Testis (tissue), 5 donors: Measurements from ENCODE around the gene EIF1B. TPM values are rescaled to one million over a fixed set of nuclear protein-coding genes. Genes with fewer than 3 reads are reported as not detected.

Experiments used
- DNase-seq: peaks from one replicate; pipeline ENCODE4 v3.0.0-alpha.2; 2019
- H3K27ac ChIP-seq, 2 donors: fragments of 200-600 bp; sonication (generic); one replicate each; pipeline ENCODE4 v1.5.1; 2019
- H3K27me3 ChIP-seq: fragments of 200-600 bp; sonication (generic); one replicate; pipeline ENCODE4 v1.5.1; 2019
- H3K36me3 ChIP-seq: fragments of 200-600 bp; sonication (generic); one replicate; pipeline ENCODE4 v1.5.1; 2017; ENCODE audit warnings: low read depth; ENCODE audit errors: missing control alignments
- H3K4me1 ChIP-seq: fragments of 200-600 bp; sonication (generic); one replicate; pipeline ENCODE4 v1.5.1; 2019
- H3K4me3 ChIP-seq, 2 donors: fragments of 200-600 bp; sonication (generic); one replicate each; pipeline ENCODE4 v1.5.1; 2017 to 2019
- H3K9me3 ChIP-seq: fragments of 200-600 bp; sonication (generic); one replicate; pipeline ENCODE4 v1.5.1; 2017
- CTCF ChIP-seq, 3 experiments: fragments of 450-650 bp in 2 of 3; fragments of 200-600 bp in 1 of 3; sonication (generic) in 1 of 3; IDR thresholded peaks; one replicate each; pipeline ENCODE4 v1.5.1; 2016 to 2019; ENCODE audit warnings: antibody characterized with exemption in 3 of 3, mild to moderate bottlenecking in 2 of 3, moderate library complexity in 1 of 3
- POLR2A ChIP-seq: fragments of 450-650 bp; IDR thresholded peaks from one replicate; pipeline ENCODE4 v1.6.1; 2017; ENCODE audit warnings: antibody characterized with exemption, mild to moderate bottlenecking, moderate library complexity
- WGBS, 2 donors: methylation state at CpG; one replicate each; pipeline ENCODE4 v1.1.5; 2018; 5-methylcytosine and 5-hydroxymethylcytosine counted together
- intact Hi-C: fragments of 100-400 bp; cut with DNase I; formaldehyde crosslinking; loops from one replicate; pipeline ENCODE4 v1.15.1; 2023; ENCODE audit warnings: low total_unique reads
- long read RNA-seq, 2 donors: transcript quantifications; one replicate each; lab custom pipeline, GENCODE V29; 2026
- polyA plus RNA-seq: library from polyadenylated mRNA; stranded (reverse); fragments of 350-450 nt; fragmentation: Illumina TruSeq; extraction: RNeasy Lipid Tissue Mini Kit (QIAGEN cat#74804); gene quantifications from one replicate; pipeline ENCODE4 v1.2.3, GENCODE V29; 2014; ENCODE audit warnings: low read depth, low replicate concordance; ENCODE audit not compliant: insufficient read depth
- total RNA-seq, 2 donors: library from RNA; depleted of rRNA; stranded (reverse); fragments of >200 nt; gene quantifications; one replicate each; pipeline ENCODE4 v1.2.3, GENCODE V29; 2016

EIF1B gene
- total RNA-seq = 10 to 100 TPM; 28.6 to 49.6 TPM
- polyA plus RNA-seq = 165 TPM
- long read RNA-seq, donor 1, transcript EIF1B-202 (2 exons, 873 nt) = minor isoform, 6 of 83 reads
- long read RNA-seq, donor 1, transcript EIF1B-201 (4 exons, 1,010 nt) = major isoform, 77 of 83 reads
- long read RNA-seq, donor 1, partial matches to known transcripts = 0 of 83 reads
- long read RNA-seq, donor 1, other reads (novel, unspliced or antisense) = 0 of 83 reads
- long read RNA-seq, donor 2, transcript EIF1B-201 (4 exons, 1,010 nt) = major isoform, 49 of 51 reads
- long read RNA-seq, donor 2, partial matches to known transcripts = 0 of 51 reads
- long read RNA-seq, donor 2, other reads (novel, unspliced or antisense) = 0 of 51 reads

DNA sequence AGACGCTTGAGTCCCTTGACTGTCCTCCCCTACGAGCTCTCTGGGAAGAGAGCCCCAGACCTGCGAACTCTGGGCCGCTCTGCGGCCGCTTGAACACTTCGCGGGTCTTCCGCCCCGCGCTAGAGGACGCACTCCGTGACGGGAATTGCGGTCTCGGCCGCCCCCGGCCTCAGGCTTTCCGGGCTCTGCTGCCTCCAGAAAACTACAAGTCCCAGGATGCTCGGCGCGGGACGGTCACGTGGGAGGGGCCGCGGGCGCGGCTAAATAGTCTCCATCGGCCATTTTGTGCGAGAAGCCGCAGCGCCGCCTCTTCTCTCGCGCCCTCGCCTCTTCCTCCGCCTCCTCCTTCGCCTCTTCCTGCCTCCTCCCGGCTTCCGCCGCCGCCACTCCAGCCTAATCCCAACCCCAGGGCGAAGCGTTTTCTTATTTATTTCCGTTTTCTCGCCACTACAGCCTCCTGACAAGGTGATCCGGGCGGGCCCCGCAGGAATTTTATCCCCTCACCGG, at the start of gene EIF1B:
Gene EIF1B, plus strand, starts transcription at position 290 of the 507 bp plus-strand sequence. CDS start 235 bp downstream, outside the sequence.
- peak; percentile 99 for DNase-seq
- TF ChIP-seq CTCF (IDR thresholded peaks at IDR 0.05) = peak; percentile 87 to 96 (median 91)
- peak; percentile 89 for TF ChIP-seq POLR2A
- Histone ChIP-seq H3K36me3 (no peaks in the 10 kb centered on the region), H3K27ac (peak within 1 kb of the TSS; percentile 93 to 98), H3K4me3 (peak within 1 kb of the TSS; percentile 98), H3K9me3 (no peaks in the 10 kb centered on the region), H3K4me1 (peaks cover 14% of the 10 kb centered on the region), H3K27me3 (no peaks in the 10 kb centered on the region)
- 1 to 2% methylated on average over 27 to 48 of the region's 50 CpGs for WGBS, 2 donors
- intact Hi-C loops = no loop called here

GRCh38 chr3:40262331-40262730, 47.2 kb upstream of the EIF1B start:
- no peak overlapping the region for H3K27ac ChIP-seq
- no peaks in the 10 kb centered on the region for H3K27me3 ChIP-seq
- no peaks in the 10 kb centered on the region for H3K4me1 ChIP-seq
- H3K9me3 ChIP-seq = no peaks in the 10 kb centered on the region
- H3K36me3 ChIP-seq = no peaks in the 10 kb centered on the region
- DNase-seq = no peak
- intact Hi-C loops = no loop called here
- no peak overlapping the region for H3K4me3 ChIP-seq
- TF ChIP-seq CTCF (IDR thresholded peaks at IDR 0.05) (no peak), POLR2A (no peak)

GRCh38 chr3:40264451-40264850, 45.1 kb upstream of the EIF1B start:
- Histone ChIP-seq H3K27me3 (no peaks in the 10 kb centered on the region), H3K4me1 (no peaks in the 10 kb centered on the region), H3K9me3 (no peaks in the 10 kb centered on the region), H3K4me3 (no peak overlapping the region), H3K27ac (no peak overlapping the region), H3K36me3 (no peaks in the 10 kb centered on the region)
- WGBS, 2 donors = 86 to 94% methylated on average over 1 of the region's 1 CpG
- intact Hi-C loops = no loop called here
- no peak for TF ChIP-seq CTCF (IDR thresholded peaks at IDR 0.05)
- no peak for TF ChIP-seq POLR2A
- DNase-seq = no peak

- DNase-seq = no peak
- TF ChIP-seq POLR2A = no peak
- TF ChIP-seq CTCF (IDR thresholded peaks at IDR 0.05) = no peak
Measured at GRCh38 chr3:40265181-40265580, 44.3 kb upstream of the EIF1B start.

More at GRCh38 chr3:40265181-40265580, 44.3 kb upstream of the EIF1B start:
- Histone ChIP-seq H3K27me3 (no peaks in the 10 kb centered on the region), H3K27ac (no peak overlapping the region), H3K36me3 (no peaks in the 10 kb centered on the region), H3K4me1 (no peaks in the 10 kb centered on the region), H3K4me3 (no peak overlapping the region), H3K9me3 (no peaks in the 10 kb centered on the region)
- intact Hi-C loops = no loop called here
